NCI-H128 (cell line): ENCODE data around the gene PACSIN1.

ENCODE experiments used
- DNase-seq: peaks from one replicate; lab custom pipeline; 2025; ENCODE audit not compliant: unreplicated experiment; lab: John Stamatoyannopoulos, UW

Gene PACSIN1

DNA sequence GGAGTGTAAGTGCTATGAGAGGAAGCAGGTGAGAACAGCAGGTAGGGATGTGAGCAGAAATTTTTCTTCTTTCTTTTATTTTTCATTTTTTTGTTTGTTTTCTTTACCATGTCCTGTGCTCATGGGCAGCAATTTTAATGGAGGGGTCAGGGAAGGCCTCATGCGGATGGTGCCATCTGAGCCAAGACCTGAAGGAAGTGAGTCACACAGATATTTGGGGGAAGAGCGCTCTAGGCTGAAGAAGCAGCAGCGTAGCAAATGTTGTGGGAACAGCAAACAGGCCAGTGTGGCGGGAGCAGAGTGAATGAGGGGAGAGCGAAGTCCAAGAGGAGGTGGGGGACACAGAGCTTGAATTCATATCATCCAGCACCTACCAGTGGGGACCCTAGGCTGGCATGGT lies 77.5 kb downstream of the PACSIN1 start:
- no peak for DNase-seq

DNA sequence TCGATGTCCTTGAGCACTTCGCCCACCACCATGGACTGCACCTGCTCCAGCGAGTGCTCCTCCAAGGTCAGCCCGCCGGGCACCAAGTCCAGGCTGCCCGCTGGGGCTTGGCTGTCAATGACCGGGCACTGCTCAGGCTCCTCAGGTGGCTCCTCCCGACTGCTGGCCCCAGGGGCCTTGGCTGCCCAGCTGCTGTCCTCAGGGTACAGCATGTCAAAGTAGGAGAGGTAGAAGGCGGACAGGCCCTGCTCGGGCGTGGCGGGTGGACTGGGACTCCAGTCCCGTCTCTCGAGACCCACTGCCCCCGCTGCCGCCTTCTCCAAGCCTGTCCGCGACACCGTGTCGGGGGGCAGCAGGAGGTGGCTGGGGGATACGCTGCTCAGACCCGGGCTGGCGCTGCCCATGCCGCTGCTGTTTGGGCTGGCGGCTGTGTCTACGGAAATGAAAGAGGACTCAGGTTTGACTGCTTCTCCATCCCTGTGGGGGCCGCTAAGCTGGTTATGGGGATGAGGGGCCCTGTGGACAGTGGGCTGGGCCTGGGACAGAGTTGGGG lies 78.3 kb downstream of the PACSIN1 start:
- DNase-seq: no peak

DNA sequence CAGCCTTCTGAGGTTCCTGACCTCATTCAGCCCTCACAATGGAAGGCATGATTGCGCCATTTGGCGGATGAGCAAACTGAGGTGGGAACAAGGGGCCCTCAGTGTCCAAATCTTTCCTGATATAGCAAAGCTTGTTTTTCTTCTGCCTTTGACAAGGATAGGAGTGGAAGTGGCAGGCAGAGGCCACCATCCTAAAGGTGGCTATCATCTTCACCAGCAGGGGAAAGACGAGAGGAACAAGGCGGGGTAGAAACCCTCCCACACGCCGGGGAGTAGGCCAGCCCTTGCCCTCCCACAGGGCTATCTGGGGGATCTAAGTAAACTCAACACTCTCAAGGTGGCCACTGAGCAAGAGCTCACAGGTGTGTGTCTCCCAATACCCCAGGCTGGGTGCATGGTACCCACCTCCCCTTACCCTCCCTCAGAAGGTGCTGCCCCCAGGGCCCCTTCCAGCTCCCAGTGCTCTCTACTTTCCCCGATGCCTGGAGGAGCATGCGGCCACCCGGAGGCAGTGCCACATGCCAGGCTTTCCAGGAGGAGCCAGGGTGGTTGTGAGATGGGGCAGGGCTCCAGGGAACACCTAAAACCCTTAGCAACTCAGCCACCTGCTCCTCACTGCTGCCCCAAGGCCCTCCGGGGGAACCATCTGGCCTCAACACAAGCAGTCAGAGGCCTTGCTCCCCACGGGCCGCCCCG lies 79.0 kb downstream of the PACSIN1 start:
- no peak for DNase-seq

DNA sequence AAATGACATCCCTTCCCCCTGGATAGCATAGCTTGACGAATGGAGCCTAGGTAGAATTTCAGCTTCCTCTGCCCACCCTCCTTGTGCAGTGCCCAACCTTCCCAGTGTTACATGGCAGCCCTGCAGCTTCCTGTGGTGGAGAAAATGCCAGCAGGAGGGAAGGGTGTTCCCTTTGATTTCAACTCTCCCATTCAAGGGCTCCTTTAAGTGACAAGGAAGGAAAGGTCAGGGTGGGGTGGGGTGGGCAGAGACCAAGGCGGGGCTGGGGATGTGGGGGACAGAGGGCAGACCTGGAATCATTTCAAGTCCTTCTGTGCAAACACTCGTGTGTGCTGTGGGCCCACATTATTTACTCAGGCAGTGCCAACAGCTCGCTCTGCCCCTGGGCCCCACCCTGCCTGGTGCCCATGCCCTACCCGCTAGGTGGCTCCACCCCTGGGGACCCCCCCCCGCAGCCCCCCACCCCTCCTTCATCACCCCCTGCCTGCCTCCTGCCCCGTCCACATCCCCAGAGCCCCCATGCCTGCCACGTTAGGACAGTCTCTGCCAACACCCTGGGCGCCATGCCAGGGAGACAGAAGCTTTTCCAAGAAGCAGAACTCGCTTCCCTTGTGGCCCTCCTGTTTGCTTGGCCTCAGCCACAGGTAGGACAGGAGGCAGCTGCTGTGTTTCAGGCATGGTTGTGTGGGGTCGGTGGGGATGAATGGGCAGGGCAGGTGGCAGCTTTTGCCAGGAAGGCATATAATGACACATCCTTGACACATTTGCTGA lies 80.9 kb downstream of the PACSIN1 start:
- no peak for DNase-seq

DNA sequence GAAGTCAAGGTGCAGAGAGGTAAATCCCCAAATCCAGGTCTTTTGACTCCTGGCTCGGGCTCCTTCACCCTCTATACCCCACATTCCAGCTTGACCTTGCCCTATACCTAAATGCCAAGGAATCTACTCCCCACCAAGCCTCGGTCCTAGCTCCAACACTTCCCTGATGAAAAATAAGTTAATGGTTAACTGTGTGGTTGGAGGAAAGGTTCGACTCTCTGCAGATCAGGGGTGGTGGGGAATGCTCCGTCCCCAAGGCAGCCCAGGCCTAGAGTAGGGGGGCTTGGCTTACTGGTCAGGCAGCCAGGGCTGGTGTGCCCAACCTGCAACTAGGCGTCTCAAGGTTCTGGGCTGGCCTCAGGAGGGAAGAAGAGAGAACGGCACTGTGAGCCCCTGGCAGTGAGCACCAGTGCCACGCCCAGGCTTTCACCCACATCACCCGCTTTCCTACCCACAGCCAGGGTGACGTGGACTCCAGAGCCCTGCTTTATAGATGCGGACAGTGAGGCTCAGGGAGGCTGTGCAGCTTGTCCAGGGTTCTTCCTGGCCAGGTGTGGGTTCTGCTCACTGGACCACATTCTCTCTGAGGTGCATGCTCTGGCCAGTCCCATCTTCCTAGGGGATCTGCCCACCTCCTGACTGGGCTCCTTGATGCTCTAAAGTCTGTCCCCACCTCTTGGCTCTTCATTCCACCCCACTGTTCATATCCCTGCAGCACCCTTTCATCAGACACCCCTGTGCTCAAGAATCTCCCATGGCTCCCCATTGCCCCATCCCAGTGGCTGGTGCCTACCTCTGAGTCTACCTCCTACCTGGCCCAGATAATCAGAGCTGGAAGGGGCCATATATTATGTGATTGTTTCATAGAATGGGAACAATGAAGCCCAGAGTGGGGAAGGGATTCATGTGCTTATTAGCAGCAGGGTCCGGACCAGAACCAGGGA lies 82.1 kb downstream of the PACSIN1 start:
- no peak for DNase-seq

DNA sequence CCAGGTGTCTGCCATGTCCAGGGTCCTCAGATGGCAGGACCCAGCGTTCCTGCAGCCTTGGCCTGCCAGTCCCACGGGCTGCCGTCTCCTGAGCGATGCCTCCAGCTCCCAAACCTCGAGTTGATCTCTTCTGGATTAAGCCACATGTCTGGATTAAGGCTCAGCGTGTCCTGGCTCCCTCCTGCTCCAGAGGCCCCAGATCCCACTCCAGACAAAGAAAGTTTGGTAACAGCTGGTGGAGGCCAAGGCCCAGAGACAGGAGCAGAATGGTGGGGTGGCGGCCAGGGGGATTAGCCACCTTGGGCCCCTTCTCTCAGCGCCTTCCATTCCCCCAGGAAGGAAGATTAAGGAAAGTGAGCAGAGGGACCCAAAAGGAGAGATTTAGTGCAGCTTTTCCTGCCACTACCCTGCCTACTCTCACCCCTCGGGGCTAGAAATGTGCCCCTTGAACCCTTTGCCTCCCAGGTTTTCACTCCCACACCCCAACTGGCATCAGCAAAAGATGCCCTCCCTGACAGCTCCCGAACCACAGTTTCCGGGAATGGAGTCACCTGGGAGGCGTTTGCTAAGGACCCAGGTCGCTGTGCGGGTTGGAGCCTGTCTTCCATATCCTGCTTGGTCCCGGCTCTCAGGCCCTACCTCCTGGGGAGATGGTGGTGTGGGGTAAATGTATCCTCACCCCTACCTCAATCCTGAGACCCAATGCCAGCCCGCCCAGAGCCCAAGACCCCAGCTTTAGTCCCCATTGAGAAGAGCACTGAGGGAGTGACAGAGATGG lies 83.3 kb downstream of the PACSIN1 start:
- DNase-seq: no peak

DNA sequence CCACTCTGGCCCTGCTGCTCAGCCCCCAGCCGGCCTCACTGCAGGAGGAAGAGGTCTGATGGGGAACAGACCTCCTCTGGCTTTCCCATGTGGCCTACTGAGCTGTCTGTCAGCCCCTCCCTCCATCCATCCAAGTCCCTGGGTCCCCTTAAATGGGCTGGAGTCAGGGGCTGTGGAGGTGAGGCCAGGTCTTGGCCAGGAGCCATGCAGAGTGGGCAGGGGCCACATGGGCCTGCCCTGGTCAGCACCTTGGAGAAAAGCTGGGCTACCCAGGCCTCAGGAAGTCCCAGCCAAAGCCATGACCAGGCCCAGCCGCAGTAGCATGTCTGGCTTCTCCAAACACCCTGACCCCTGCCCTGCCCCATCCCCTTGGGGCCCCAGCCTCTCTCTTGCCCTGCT lies 83.9 kb downstream of the PACSIN1 start:
- no peak for DNase-seq

DNA sequence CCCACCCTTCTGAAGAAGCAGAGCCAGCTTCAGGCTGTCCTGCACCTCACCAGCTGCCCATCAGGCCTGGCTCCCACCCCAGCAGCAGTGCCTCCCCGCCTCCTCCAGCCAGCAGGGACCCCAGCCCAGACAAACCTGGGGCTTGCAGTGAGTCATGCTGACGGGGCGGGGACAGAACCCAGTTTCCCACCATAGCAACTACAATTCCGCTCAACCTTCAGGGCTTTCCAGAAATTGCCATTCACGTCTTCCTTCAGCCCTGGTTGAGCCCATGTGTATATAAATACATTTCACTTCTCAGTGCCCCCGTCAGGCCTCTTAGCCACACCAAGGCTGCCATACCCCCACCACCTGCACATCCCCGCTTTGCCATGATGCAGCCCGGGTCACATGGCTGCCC lies 85.8 kb downstream of the PACSIN1 start:
- no peak for DNase-seq

DNA sequence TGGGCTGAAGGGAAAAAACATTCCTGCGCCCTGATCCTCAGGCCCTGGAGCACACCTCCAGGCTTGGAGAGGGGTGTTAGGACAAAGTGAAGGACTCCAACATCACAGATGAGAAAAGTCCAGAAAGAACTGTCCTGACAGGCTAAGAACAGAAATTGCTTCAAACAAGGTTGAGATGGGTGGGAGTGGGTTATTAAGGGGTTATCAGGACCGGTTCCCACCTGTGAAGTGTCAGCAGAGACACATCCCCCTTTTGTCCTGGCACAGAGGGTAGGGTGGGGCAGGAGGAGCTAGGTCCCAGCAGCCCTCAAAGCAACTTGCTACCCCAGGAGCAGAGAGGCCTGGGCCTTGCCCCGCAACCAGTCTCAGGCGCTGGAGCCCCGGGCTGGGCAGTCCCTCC lies 86.7 kb downstream of the PACSIN1 start:
- DNase-seq: no peak

DNA sequence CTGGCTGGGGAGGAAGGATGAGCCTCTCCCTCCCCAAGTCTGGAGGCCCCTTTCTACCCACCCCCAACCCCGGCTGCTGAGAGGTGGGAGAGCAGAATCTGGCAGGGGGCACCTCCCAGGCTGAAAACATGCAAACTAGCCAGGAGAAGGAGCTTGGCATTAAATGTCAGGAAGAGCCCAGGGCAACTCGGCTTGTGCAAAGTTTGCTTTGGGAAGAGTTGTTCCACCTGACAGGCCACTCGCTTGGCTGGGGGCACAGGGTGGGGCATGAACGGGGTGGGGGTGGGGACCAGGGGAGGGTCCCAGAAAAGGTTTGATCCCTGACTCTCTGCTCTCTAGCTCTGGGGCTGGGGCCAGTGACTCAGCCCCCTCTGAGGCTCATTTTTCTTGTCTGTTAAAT lies 87.3 kb downstream of the PACSIN1 start:
- no peak for DNase-seq

DNA sequence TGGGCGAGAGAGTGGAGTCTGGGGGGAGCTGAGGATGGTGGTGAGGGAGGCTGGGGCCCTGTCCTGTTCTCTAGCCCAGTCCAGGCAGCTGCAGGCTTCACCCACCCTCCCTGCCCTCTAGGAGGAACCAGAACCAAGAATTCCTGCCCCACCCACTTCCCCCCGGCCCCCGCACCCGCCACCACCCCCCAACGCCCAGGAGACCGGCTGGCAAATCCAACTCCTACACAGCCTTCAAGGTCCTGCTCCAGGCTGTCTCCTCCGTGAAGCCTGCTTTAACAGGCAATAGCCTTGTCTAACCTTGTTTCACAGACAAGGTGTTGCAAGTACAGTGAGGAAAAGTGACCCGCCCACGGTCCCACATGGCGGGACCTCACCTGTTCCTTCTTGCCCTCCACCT lies 87.9 kb downstream of the PACSIN1 start:
- no peak for DNase-seq

DNA sequence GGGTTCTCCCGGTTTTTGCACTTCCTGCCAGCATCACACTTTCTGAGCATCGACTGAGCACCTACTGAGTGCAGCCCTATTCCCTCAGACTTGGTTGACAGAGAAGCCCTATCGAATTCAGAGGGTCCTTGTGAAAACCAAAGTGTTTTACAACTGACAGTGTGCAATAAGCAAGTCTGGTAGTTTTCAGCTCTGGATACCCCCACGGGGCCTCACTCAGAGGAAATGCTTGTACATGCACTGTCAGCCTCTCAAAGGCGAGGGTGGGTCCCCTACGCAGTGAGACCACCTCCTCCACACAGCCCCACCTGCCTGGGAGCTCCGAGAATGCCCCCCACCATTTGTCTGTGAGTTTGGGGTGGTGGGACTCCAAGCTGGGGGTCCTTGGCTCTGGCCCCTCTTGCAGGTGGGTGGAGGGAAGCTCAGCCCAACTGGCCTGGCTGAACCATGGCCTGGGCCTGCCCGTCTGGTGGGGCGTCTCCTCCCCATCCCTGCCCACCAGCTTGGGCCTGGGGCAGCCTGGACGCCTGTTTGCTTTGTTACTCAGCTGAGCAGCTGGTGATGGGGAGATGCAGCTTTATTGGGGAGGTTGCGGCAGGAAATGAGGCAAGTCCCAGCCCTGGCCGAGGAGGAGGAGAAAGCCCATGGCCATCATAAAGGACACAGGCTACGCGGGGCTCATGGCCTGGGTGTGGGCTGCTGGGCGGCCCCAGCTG lies 88.6 kb downstream of the PACSIN1 start:
- no peak for DNase-seq

DNA sequence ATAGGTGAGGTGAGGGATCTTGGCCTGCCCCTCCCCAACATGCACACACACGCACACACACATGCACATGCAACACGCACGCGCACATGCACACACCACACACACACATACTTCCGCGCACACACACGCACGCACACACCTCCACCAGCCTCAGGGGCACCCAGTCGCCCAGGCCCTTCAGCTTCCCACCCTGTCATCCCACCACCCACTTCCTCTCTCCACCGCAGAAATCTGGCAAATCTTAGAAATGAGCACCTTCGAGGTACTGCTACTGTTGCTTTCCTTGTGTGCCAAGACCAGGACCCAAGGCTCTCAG lies 89.1 kb downstream of the PACSIN1 start:
- DNase-seq: no peak

DNA sequence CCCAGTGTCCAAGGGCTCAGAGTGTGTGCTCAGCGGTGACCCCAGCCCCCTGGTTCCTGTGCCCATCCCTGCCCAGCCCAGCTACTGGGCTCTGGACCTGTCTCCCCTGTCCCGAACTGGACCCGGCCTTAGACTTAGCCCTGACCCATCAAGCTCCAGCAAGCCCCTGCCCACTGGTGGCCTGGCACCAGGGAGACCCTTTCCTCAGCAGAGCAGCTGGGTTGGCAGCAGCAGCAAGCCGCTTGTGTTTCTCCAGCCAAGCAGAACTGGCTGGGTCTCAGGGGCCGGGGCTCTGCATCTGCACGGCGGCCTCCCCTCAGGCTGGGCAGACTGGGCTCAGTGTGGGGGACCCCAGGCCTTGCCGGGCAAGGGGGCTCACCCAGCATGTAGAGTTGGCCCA lies 89.5 kb downstream of the PACSIN1 start:
- DNase-seq: no peak

DNA sequence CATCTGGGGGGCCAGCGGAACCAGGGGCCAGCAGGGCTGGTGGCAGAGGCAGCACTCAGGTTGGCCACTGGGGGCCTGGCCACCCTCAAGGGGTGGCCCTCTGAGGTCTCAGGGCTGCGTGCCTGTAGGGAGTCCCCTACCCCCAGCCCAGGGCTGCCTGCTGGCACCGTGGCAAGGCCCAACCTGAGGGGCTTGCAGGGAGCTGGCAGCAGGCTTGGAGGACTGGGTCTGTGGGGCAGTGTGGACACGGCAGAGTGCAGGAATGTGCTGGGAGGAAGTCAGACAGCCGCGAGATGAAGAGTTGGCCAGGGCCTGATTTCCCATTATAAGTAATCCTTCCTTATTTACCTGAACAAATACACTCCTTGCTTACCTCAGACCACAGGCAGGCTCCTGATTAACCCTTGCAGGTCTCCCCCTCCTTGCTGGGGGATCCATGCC lies 90.2 kb downstream of the PACSIN1 start, which contains the start of gene SPDEF:
Gene SPDEF (minus strand): TSS at position 299 of the 441 bp plus-strand sequence. CDS start 11,874 bp downstream, outside the sequence.
- no peak for DNase-seq

DNA sequence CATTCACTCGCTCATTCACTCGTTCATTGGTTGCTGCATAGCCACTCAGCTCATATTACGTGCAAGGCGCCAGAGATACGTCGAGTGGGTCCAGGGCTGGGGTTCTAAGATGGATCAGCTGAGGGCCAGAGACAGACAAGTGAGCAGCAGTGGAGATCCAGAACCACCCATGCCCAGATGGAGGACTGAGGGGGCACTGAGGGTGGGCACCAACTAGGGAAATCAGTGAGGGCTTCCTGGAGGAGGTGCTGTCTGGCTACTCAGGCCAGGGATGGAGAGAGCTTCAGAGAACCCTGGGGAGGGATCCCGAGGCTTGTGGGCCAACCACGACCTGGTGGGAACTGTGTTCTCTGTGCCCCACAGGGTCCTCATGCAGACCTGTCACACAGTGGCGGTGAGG lies 90.6 kb downstream of the PACSIN1 start:
- DNase-seq: no peak

DNA sequence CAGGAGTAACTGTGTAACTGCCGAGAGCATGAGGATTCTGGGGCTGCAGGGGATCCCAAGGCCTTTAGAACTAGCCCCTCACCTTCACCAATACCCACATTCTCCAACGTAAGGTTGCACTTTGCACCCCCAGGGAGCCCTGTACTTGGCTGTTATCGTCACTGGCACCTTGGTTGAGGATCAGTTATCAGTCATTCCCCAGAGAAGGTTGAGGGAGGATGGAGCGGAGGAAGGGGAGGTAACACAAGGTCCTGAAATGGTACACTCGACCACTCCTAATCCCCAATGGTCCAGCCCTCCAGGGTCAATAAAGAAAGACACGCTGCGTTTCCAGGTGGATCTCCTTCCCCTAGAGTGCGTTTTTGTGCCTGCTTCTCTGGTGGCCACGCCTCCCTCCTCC lies 91.4 kb downstream of the PACSIN1 start:
- no peak for DNase-seq

DNA sequence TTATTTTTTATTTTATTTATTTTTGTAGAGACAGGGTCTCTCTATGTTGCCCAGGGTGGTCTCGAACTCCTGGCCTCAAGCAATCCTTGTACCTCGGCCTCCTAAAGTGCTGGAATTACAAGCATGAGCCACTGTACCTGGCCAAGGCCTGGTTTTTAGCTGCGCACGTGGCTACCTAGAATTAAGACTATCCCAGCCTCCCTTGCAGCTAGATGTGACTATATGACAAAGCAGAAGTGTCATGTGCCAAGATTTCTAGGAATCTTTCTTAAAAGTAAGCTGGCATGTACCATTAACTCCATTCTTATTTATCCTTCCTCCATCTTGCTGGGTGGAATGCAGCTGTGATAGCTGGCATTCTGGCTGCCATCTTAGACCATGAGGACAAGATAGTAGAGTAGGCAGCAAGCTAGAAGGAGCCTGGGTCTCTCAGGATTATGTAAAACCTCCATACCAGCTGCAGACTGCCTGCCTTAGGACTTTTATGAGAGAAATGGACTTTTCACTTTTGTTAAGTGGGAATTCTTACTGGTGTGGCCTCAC lies 92.4 kb downstream of the PACSIN1 start:
- DNase-seq: no peak

DNA sequence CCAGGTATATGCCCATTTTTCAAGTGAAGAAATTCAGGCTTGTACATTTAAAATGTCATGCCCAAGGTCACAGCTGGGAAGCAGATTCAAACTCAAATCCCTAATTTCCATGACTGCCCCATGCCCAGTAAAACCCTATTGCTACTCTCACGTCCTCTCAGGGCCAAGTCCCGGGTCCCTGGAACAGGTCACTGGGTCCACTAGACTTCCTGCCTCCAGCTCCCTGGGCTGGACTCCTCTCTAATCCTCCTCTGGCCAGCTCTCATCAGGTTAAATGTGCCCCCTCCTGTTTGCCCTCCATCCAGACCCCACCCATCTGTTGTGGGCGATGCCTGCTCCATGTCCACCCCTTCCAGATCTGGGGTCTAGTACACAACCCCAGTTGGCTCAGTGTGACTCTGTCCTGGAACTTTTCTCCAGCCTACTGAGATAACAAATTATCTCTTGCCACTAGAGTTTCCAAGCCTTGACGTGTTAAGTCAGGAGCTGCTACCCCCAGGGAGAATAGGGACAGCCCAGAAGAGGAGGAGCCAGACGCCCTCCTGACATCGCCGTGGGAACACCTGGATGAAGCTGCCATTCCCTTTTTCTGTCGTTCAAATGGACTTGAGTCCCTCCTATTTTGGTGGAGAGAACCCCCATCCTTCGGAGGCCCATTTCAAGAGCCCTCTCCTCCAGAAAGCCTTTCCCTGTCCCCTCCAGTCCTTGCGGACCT lies 93.9 kb downstream of the PACSIN1 start:
- DNase-seq: no peak
